ENCODE results near the gene PLXNB1.
"Not testable (repeated sequence)": the region's sequence is repeated elsewhere in the genome, so short reads cannot be mapped to it uniquely, and the experiment has no call there.

Gene PLXNB1

GRCh38 chr3:48429960-48430707, at the start of gene PLXNB1:
Gene PLXNB1, minus strand, starts transcription at chr3:48430086. Its CDS starts 5,475 bp downstream, at chr3:48424611.
- H3K27ac ChIP-seq (ENCODE audit: low read length): no peak within 1 kb of the TSS

GRCh38 chr3:48478626-48479555, 49.0 kb upstream of the PLXNB1 start:
- no CpG with 5 or more reads among the region's 19 CpGs for WGBS (ENCODE audit: insufficient coverage, insufficient read length)

More at GRCh38 chr3:48429960-48430707, at the start of gene PLXNB1:
- WGBS (ENCODE audit: insufficient coverage, insufficient read length): no CpG with 5 or more reads among the region's 15 CpGs
- peak; percentile 84 for DNase-seq (ENCODE audit: low read depth, low spot score)
- Histone ChIP-seq H3K4me1 (ENCODE audit: control insufficient read depth, insufficient read depth, low read length) (peaks cover 13% of the 10 kb centered on the region), H3K9me3 (ENCODE audit: control insufficient read depth, insufficient read depth, low read length) (no peaks in the 10 kb centered on the region), H3K27me3 (ENCODE audit: control insufficient read depth, insufficient read depth, low read length) (no peaks in the 10 kb centered on the region), H3K4me3 (ENCODE audit: low read length) (peak within 1 kb of the TSS; percentile 74; the same call in 1 of the 2 replicates), H3K36me3 (ENCODE audit: control insufficient read depth, insufficient read depth, low read length) (peaks cover 13% of the 10 kb centered on the region; the same call in 1 of the 2 replicates)

GRCh38 chr3:48477959-48478520, 48.2 kb upstream of the PLXNB1 start:
- no peak overlapping the region for H3K4me3 ChIP-seq (ENCODE audit: low read length)
- DNase-seq (ENCODE audit: low read depth, low spot score): no peak
- no peaks in the 10 kb centered on the region for H3K36me3 ChIP-seq (ENCODE audit: control insufficient read depth, insufficient read depth, low read length)
- no peaks in the 10 kb centered on the region for H3K9me3 ChIP-seq (ENCODE audit: control insufficient read depth, insufficient read depth, low read length)
- WGBS (ENCODE audit: insufficient coverage, insufficient read length): no CpG with 5 or more reads among the region's 9 CpGs
- no peaks in the 10 kb centered on the region for H3K27me3 ChIP-seq (ENCODE audit: control insufficient read depth, insufficient read depth, low read length)
- H3K27ac ChIP-seq (ENCODE audit: low read length): no peak overlapping the region
- peaks cover 8% of the 10 kb centered on the region for H3K4me1 ChIP-seq (ENCODE audit: control insufficient read depth, insufficient read depth, low read length)

More at GRCh38 chr3:48478626-48479555, 49.0 kb upstream of the PLXNB1 start:
- Histone ChIP-seq H3K9me3 (ENCODE audit: control insufficient read depth, insufficient read depth, low read length) (no peaks in the 10 kb centered on the region), H3K27ac (ENCODE audit: low read length) (no peak overlapping the region), H3K36me3 (ENCODE audit: control insufficient read depth, insufficient read depth, low read length) (no peaks in the 10 kb centered on the region), H3K4me1 (ENCODE audit: control insufficient read depth, insufficient read depth, low read length) (peaks cover 8% of the 10 kb centered on the region), H3K4me3 (ENCODE audit: low read length) (no peak overlapping the region), H3K27me3 (ENCODE audit: control insufficient read depth, insufficient read depth, low read length) (no peaks in the 10 kb centered on the region)
- DNase-seq (ENCODE audit: low read depth, low spot score): no peak

- H3K4me3 ChIP-seq (ENCODE audit: low read length): no peak overlapping the region
- no CpG with 5 or more reads among the region's 9 CpGs for WGBS (ENCODE audit: insufficient coverage, insufficient read length)
- H3K27me3 ChIP-seq (ENCODE audit: control insufficient read depth, insufficient read depth, low read length): no peaks in the 10 kb centered on the region
- no peaks in the 10 kb centered on the region for H3K9me3 ChIP-seq (ENCODE audit: control insufficient read depth, insufficient read depth, low read length)
- H3K36me3 ChIP-seq (ENCODE audit: control insufficient read depth, insufficient read depth, low read length): no peaks in the 10 kb centered on the region
- no peak overlapping the region for H3K27ac ChIP-seq (ENCODE audit: low read length)
- peaks cover 8% of the 10 kb centered on the region for H3K4me1 ChIP-seq (ENCODE audit: control insufficient read depth, insufficient read depth, low read length)
- DNase-seq (ENCODE audit: low read depth, low spot score): no peak
Observed at GRCh38 chr3:48476426-48477053, 46.7 kb upstream of the PLXNB1 start.

- H3K36me3 ChIP-seq (ENCODE audit: control insufficient read depth, insufficient read depth, low read length): no peaks in the 10 kb centered on the region
- no peak overlapping the region for H3K27ac ChIP-seq (ENCODE audit: low read length)
- WGBS (ENCODE audit: insufficient coverage, insufficient read length): no CpG with 5 or more reads among the region's 11 CpGs
- no peak for DNase-seq (ENCODE audit: low read depth, low spot score)
- peaks cover 8% of the 10 kb centered on the region for H3K4me1 ChIP-seq (ENCODE audit: control insufficient read depth, insufficient read depth, low read length)
- no peaks in the 10 kb centered on the region for H3K9me3 ChIP-seq (ENCODE audit: control insufficient read depth, insufficient read depth, low read length)
- H3K27me3 ChIP-seq (ENCODE audit: control insufficient read depth, insufficient read depth, low read length): no peaks in the 10 kb centered on the region
- no peak overlapping the region for H3K4me3 ChIP-seq (ENCODE audit: low read length)
Observed at GRCh38 chr3:48475188-48475587, 45.3 kb upstream of the PLXNB1 start.

- peak; percentile 99 for DNase-seq (ENCODE audit: low read depth, low spot score)
- H3K27ac ChIP-seq (ENCODE audit: low read length): no peak overlapping the region
- no peaks in the 10 kb centered on the region for H3K27me3 ChIP-seq (ENCODE audit: control insufficient read depth, insufficient read depth, low read length)
- H3K9me3 ChIP-seq (ENCODE audit: control insufficient read depth, insufficient read depth, low read length): no peaks in the 10 kb centered on the region
- peaks cover 8% of the 10 kb centered on the region for H3K4me1 ChIP-seq (ENCODE audit: control insufficient read depth, insufficient read depth, low read length)
- WGBS (ENCODE audit: insufficient coverage, insufficient read length): no CpG with 5 or more reads among the region's 4 CpGs
- H3K36me3 ChIP-seq (ENCODE audit: control insufficient read depth, insufficient read depth, low read length): peaks cover under 1% of the 10 kb centered on the region; the same call in 1 of the 2 replicates
- no peak overlapping the region for H3K4me3 ChIP-seq (ENCODE audit: low read length)
Observed at GRCh38 chr3:48474619-48475018, 44.7 kb upstream of the PLXNB1 start.

GRCh38 chr3:48474031-48474430, 44.1 kb upstream of the PLXNB1 start:
- not testable (repeated sequence) for H3K4me3 ChIP-seq (ENCODE audit: low read length); H3K27ac ChIP-seq (ENCODE audit: low read length); DNase-seq (ENCODE audit: low read depth, low spot score); H3K9me3 ChIP-seq (ENCODE audit: control insufficient read depth, insufficient read depth, low read length); H3K4me1 ChIP-seq (ENCODE audit: control insufficient read depth, insufficient read depth, low read length); H3K36me3 ChIP-seq (ENCODE audit: control insufficient read depth, insufficient read depth, low read length); H3K27me3 ChIP-seq (ENCODE audit: control insufficient read depth, insufficient read depth, low read length)
- WGBS (ENCODE audit: insufficient coverage, insufficient read length): no CpG with 5 or more reads among the region's 4 CpGs

GRCh38 chr3:48473617-48473952, 43.7 kb upstream of the PLXNB1 start:
- Histone ChIP-seq H3K9me3 (ENCODE audit: control insufficient read depth, insufficient read depth, low read length) (no peaks in the 10 kb centered on the region), H3K4me3 (ENCODE audit: low read length) (no peak overlapping the region), H3K27me3 (ENCODE audit: control insufficient read depth, insufficient read depth, low read length) (no peaks in the 10 kb centered on the region), H3K4me1 (ENCODE audit: control insufficient read depth, insufficient read depth, low read length) (peaks cover 8% of the 10 kb centered on the region), H3K36me3 (ENCODE audit: control insufficient read depth, insufficient read depth, low read length) (peaks cover 10% of the 10 kb centered on the region), H3K27ac (ENCODE audit: low read length) (no peak overlapping the region)
- WGBS (ENCODE audit: insufficient coverage, insufficient read length): no CpG with 5 or more reads among the region's 5 CpGs
- DNase-seq (ENCODE audit: low read depth, low spot score): no peak

GRCh38 chr3:48472923-48473616, 43.2 kb upstream of the PLXNB1 start:
- H3K27ac ChIP-seq (ENCODE audit: low read length): no peak overlapping the region
- H3K27me3 ChIP-seq (ENCODE audit: control insufficient read depth, insufficient read depth, low read length): no peaks in the 10 kb centered on the region
- peak; percentile 85 for DNase-seq (ENCODE audit: low read depth, low spot score)
- peak overlapping the region; percentile 69; the same call in 1 of the 2 replicates for H3K4me3 ChIP-seq (ENCODE audit: low read length)
- no CpG with 5 or more reads among the region's 17 CpGs for WGBS (ENCODE audit: insufficient coverage, insufficient read length)
- H3K36me3 ChIP-seq (ENCODE audit: control insufficient read depth, insufficient read depth, low read length): peaks cover 15% of the 10 kb centered on the region
- peaks cover 8% of the 10 kb centered on the region for H3K4me1 ChIP-seq (ENCODE audit: control insufficient read depth, insufficient read depth, low read length)
- no peaks in the 10 kb centered on the region for H3K9me3 ChIP-seq (ENCODE audit: control insufficient read depth, insufficient read depth, low read length)

GRCh38 chr3:48472673-48472922, 42.7 kb upstream of the PLXNB1 start:
- peaks cover 15% of the 10 kb centered on the region for H3K36me3 ChIP-seq (ENCODE audit: control insufficient read depth, insufficient read depth, low read length)
- no peak for DNase-seq (ENCODE audit: low read depth, low spot score)
- no peaks in the 10 kb centered on the region for H3K9me3 ChIP-seq (ENCODE audit: control insufficient read depth, insufficient read depth, low read length)
- H3K27me3 ChIP-seq (ENCODE audit: control insufficient read depth, insufficient read depth, low read length): no peaks in the 10 kb centered on the region
- WGBS (ENCODE audit: insufficient coverage, insufficient read length): no CpG with 5 or more reads among the region's 5 CpGs
- H3K27ac ChIP-seq (ENCODE audit: low read length): no peak overlapping the region
- peak overlapping the region; percentile 69; the same call in 1 of the 2 replicates for H3K4me3 ChIP-seq (ENCODE audit: low read length)
- peaks cover 8% of the 10 kb centered on the region for H3K4me1 ChIP-seq (ENCODE audit: control insufficient read depth, insufficient read depth, low read length)
